GM18868 (cell line): Measurements from ENCODE around the gene PCDH15.
"Not testable (repeated sequence)": the region's sequence is repeated elsewhere in the genome, so short reads cannot be mapped to it uniquely, and the experiment has no call there.

Source experiments
- ATAC-seq: cut with Tn5 transposase; IDR thresholded peaks from one replicate; pipeline ENCODE4 v1.9.1; 2021; ENCODE audit warnings: mild to moderate bottlenecking, moderate library complexity; ENCODE audit not compliant: unreplicated experiment

PCDH15 gene

GRCh38 chr10:54576541-54576940, 224.5 kb downstream of the PCDH15 start:
- ATAC-seq = no peak

- no peak for ATAC-seq
Observed at GRCh38 chr10:54559498-54559897, 241.5 kb downstream of the PCDH15 start.

GRCh38 chr10:54554028-54554427, 247.0 kb downstream of the PCDH15 start:
- no peak for ATAC-seq

GRCh38 chr10:54550016-54550415, 251.0 kb downstream of the PCDH15 start:
- ATAC-seq = no peak

- no peak for ATAC-seq
Observed at GRCh38 chr10:54531296-54531695, 269.7 kb downstream of the PCDH15 start.

- no peak for ATAC-seq
Observed at GRCh38 chr10:54530299-54530698, 270.7 kb downstream of the PCDH15 start.

- ATAC-seq = no peak
Observed at GRCh38 chr10:54525816-54526215, 275.2 kb downstream of the PCDH15 start.

GRCh38 chr10:54515244-54515643, 285.8 kb downstream of the PCDH15 start:
- not testable (repeated sequence) for ATAC-seq

- no peak for ATAC-seq
Observed at GRCh38 chr10:54503863-54504262, 297.2 kb downstream of the PCDH15 start.

- ATAC-seq = no peak
Observed at GRCh38 chr10:54501929-54502328, 299.1 kb downstream of the PCDH15 start.

GRCh38 chr10:54496852-54497251, 304.2 kb downstream of the PCDH15 start:
- ATAC-seq = no peak

GRCh38 chr10:54487743-54488142, 313.3 kb downstream of the PCDH15 start:
- no peak for ATAC-seq

GRCh38 chr10:54485971-54486370, 315.1 kb downstream of the PCDH15 start:
- ATAC-seq = no peak

- ATAC-seq = peak; percentile 52
Observed at GRCh38 chr10:54484186-54484585, 316.8 kb downstream of the PCDH15 start.

GRCh38 chr10:54478601-54479000, 322.4 kb downstream of the PCDH15 start:
- no peak for ATAC-seq

GRCh38 chr10:54477738-54478137, 323.3 kb downstream of the PCDH15 start:
- no peak for ATAC-seq

- ATAC-seq = peak; percentile 19
Observed at GRCh38 chr10:54470324-54470631, 330.8 kb downstream of the PCDH15 start.

- ATAC-seq = peak; percentile 76
Observed at GRCh38 chr10:54469587-54470323, 331.3 kb downstream of the PCDH15 start.

GRCh38 chr10:54454271-54454670, 346.8 kb downstream of the PCDH15 start:
- no peak for ATAC-seq

- ATAC-seq = no peak
Observed at GRCh38 chr10:54449056-54449455, 352.0 kb downstream of the PCDH15 start.

- no peak for ATAC-seq
Observed at GRCh38 chr10:54444170-54444569, 356.9 kb downstream of the PCDH15 start.

GRCh38 chr10:54441275-54441674, 359.8 kb downstream of the PCDH15 start:
- no peak for ATAC-seq

GRCh38 chr10:54434782-54435181, 366.2 kb downstream of the PCDH15 start:
- peak; percentile 93 for ATAC-seq
